G401 (cell line): ENCODE results near the gene MROH9. TPM values are rescaled to one million over a fixed set of nuclear protein-coding genes. Genes with fewer than 3 reads are reported as not detected.
A peak's percentile ranks its signal among the peaks of the same experiment; 100 is the strongest.

ENCODE experiments used
- DNase-seq: peaks from one replicate; pipeline ENCODE4 v3.0.0-alpha.2; 2015; ENCODE audit warnings: low spot score
- in situ Hi-C: cut with HindIII; loops from 2 replicates; pipeline ENCODE4 v1.10.0; 2016; ENCODE audit warnings: low sequenced_read_pairs, mixed read lengths
- total RNA-seq: library from RNA; depleted of rRNA; stranded (reverse); fragments of >200 nt; shearing (Covaris generic); gene quantifications from 2 replicates; pipeline ENCODE4 v1.2.3, GENCODE V29; 2014

Gene MROH9
- total RNA-seq, 1 experiment from 2014 or later: not detected

DNA sequence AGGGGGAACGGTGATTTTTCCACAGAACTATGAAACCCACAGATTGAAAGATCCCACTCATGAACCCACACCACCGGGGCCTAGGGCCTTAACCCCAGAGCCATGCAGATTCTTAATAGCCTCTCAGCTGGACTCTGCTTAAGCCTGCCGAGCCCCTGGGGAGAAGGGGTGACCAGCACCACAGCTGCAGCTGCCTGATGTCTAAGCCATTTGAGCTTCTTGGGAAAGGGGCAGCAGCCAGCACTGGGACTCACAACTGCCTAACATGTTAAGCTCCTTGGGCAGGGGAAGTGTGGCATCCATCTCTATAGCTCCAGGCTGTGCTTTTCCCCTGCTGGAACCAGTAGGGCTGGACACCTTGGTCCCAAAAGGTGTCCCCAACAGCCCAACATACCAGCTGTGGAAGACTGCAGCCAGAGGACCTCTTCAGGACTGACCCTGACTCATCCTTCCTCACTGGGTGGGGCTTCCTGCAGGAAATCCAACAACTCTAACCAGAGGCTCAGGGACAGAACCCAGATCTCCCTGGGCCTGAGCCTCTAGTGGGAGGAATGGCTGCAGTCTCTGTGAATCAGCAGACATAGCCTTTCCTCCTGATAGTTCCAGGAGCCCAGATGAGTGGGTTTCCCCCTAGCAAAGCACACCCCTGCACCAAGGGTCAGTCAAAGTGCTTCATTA is 120.8 kb downstream of the MROH9 start:
- in situ Hi-C loops: no loop called here
- DNase-seq: no peak

DNA sequence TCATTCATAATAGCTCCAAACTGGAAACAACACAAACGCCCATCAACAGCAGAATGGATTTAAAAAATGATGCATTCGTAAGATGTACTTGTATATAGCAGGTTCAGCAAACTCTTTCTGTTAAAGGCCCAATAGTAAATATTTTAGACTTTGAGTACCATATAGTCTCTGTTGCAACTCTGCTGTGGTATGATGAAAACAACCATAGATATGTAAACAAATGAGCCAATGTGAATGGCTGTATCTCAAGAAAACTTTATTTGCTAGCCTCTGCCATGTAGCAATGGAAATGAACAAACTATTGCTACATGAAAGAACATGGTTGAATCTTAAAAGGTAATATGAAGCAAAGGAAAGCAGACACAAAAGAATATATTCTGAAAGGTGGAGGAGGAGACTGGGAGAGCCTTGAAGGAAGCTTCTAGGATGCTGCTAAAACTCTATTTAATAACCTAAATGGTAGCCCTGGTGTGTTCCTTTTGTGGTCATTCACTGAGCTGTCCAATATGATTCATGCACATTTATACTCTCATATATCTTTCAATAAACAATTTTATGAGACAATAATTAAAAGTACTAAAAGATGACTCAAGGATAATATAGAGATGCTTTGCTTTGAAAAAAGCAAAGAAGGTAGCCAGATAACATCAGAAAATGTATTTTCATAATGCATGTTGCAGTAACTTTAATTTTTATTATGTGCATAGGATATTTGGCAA is 126.2 kb downstream of the MROH9 start:
- in situ Hi-C loops: no loop called here
- no peak for DNase-seq

DNA sequence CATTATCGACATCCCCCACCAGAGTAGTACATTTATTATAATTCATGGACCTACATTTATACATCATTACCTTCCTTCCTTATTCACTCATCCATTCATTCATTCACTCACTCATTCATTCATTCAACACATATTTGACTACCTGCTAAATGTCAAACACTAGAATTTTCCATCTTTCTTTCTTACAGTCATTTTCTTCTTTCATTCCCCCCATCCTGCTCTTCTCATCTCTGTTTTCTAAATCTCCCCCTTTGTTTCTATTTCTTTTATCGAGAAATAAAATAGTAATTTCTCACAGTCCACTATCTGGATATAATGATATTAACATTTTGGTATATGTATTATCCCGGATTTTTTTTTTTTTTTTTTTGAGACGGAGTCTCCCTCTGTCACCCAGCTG is 127.6 kb downstream of the MROH9 start:
- no peak for DNase-seq
- in situ Hi-C loops: no loop called here

DNA sequence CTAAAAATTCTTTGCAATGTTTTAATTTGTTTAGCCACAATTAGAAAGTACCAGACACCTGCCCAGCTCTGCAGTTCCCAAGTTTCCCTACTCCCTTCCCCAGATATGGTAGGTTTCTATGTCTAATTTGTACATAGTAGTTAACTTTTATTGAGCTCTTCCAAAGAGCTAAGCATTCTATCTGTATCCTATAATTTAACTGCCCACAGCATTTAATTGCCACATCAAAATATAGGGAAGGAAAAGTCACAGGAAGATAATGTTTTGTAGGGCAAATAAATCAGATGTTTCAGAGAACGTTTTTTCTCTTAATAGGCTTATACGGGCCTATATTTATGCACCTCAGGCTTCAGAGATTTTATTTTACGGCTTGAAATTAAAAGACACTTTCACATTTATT is 139.7 kb downstream of the MROH9 start:
- no peak for DNase-seq
- in situ Hi-C loops: no loop called here

DNA sequence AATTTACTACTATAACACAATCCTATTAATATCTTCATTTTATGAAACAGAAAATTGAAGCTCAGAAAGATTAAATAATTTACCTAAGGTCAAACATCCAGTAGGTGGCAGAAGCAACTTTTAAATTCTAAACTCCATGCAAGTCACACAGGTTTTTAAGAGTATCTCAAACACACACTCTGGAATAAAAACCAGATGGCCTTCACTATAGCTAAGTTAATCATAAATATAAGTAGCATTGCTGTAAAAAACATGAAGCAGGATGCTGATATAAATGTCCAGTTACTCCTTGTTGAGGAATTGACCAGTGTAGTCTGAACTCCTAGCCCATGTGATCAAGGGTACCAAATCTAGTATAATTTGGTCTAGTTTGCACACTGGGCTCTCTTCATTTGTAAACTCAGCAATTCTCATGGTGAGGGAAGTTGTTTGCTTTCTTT is 146.0 kb downstream of the MROH9 start:
- DNase-seq: peak; percentile 16
- in situ Hi-C loops: no loop called here

DNA sequence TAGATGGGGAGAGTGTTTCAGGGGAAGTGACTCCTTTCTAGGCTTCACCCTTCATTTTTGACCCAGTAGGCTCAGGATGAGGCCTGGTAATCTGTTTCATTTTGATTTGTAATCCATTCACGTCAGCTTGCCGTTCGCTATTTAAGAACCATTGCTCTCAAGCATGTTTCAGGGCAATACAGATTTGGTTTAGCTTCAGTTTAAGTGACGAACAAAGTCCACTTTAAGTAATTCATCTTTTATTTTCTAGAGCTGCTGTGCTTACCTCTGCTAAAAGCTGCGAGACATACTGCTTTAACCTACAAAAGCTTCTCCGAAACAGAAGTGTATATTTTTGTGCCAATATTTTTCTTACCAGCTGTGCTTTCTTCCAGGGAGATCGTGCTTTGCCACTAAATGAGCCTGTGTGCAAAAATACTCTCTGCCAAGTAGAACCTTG is 146.4 kb downstream of the MROH9 start:
- in situ Hi-C loops: no loop called here
- DNase-seq: peak; percentile 19

DNA sequence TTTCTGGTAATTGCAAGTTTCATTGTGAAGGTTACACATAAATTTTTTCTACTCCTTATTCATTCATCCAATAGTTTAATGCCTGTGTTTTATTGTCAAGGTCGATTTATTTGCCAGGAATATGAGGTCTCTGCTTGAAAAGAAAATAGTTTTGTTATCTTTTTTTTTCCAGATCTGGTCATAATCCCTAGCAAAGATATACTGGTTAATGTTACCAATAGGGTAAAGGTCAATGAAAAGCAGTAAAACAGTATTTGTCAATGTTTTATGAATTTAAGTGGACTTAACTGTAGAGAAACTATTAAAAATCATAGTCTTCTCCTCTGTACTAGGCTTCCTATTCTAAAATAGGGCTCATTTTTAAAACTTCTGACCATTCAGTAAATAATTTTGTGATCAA is 147.3 kb downstream of the MROH9 start:
- DNase-seq: no peak
- in situ Hi-C loops: no loop called here

DNA sequence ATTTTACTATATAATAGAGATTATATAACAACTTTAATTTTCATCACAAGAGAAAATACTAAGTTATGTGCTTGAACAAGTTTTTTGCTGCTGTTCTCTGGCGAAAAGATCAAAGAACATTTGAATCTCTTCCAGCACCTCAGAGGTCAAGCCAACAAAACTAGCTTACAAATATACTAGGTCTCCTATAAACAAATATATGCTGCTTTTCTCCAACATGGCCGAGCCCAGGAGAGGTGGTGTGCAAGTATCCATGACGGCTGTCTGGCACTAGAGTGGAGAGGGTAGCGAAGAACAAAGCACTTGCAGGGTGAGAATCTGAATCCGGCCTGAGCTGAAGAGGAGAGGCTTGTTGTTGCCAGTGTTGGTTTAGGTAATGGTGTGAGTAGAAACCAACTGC is 147.9 kb downstream of the MROH9 start:
- DNase-seq: no peak
- in situ Hi-C loops: no loop called here

DNA sequence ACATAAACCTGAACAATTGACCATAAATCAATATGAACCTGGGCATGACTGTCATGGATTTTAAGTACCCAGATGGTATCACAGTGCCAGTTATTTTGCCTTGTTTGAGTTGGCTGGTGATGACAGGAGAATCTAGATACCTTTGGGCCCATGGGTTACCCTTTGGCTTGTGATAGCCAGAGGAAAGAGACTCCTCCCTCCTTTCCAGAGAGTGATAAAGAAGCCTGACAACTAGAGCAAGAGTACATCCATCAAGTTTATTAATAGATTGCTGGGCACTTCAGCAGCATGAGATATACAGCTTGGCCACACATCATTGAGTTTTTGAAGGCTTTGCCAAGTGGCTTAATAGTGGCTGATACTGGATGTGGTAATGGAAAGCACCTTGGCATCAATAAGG is 148.8 kb downstream of the MROH9 start:
- in situ Hi-C loops: no loop called here
- no peak for DNase-seq

DNA sequence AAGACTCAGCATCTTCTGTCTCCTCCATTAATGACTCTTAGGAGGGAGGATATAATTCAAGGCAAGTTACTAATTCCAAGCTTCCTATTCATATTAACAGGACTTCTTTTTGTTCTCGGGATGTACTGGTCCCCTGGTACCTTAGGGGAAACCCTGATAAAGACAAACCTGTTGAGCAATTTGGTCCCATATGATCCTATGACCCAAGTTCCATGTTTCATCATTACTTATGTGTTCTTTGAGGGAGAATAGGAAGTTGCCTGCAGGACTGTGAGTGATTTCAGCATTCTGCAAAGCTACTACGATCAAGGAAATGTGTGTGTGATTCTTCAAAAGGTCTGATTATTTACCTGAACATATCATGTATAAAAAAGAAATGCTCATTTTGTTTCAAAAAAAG is 149.5 kb downstream of the MROH9 start:
- DNase-seq: no peak
- in situ Hi-C loops: no loop called here

DNA sequence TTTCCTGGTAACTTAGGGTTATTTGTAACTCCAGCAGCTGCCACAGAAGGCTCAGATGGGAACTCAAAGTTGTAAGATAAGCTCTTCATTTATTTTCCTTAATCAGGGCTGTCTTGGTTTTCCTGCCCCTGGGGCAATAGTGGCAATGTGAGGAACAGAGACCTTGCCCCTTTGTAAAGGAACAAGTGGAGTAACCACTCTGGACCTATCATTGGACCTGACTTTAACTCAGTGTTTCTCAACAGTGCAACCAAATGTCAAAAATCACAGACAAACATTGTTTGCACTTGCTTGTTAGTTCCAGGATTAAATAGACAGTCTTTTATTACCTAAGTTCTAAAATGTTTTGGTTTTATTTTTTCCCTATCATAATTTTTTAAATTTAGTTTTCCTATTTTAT is 152.6 kb downstream of the MROH9 start:
- in situ Hi-C loops: no loop called here
- DNase-seq: no peak

DNA sequence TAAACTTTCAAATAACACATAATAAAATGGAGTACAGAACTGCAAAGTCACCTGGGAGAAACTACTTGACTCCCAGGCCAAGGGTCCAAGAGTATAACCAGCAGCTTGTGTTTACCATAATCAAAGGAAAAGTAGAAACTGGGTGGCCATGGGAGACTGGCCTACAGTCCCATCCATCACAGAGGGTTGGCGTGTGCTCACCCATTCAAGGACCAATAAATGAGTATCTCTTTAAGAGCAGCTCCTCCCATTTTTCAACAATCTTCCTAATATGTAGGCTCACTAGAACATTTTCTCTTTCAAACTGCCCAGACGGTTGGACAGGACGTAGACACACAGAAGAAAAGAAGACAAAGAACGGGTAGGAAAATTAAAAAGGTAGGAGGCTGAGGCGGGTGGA is 155.3 kb downstream of the MROH9 start, which contains the start of gene FMO3:
Gene FMO3, plus strand, starts transcription at position 302 of the 400 bp plus-strand sequence. CDS start 1,754 bp downstream, outside the sequence.
- in situ Hi-C loops: no loop called here
- DNase-seq: no peak

DNA sequence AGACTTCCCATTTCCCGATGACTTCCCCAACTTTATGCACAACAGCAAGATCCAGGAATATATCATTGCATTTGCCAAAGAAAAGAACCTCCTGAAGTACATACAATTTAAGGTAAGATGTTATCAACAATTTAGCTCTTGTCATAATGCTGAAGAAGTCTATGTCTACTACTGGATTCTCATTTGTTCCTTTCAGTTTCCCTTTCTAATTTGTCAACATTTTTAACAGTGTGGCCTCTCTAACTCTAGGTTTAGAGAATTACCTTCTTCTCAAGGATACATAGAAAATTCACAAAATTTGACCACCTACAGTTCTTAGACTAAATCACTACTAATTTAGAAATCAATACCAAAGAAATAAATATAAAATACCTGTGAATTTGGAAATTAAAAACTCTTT is 168.5 kb downstream of the MROH9 start:
- in situ Hi-C loops: no loop called here
- no peak for DNase-seq

DNA sequence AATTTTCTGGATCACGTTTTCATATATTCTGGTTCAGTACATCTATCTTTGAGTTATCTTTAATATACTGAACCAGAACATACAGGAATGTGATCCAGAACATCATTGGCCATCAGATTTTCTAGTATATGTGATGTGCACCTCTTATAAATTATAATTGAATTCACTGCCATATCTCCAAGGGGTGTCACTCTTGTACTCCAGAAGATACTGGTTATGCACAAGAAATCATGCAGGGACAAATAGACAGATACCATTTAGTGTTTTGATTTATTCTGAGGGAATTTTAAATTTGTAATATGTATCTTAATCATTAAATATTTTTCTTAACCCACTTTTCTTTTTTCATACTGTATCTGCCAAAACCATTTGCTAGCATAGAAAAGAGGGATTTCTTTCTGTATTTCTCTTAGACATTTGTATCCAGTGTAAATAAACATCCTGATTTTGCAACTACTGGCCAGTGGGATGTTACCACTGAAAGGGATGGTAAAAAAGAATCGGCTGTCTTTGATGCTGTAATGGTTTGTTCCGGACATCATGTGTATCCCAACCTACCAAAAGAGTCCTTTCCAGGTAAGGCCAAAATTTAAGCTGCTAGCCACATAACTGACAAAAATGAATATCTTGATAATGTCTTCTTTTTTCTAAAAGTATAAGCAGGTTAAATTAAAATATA is 172.1 kb downstream of the MROH9 start:
- DNase-seq: no peak
- in situ Hi-C loops: no loop called here

DNA sequence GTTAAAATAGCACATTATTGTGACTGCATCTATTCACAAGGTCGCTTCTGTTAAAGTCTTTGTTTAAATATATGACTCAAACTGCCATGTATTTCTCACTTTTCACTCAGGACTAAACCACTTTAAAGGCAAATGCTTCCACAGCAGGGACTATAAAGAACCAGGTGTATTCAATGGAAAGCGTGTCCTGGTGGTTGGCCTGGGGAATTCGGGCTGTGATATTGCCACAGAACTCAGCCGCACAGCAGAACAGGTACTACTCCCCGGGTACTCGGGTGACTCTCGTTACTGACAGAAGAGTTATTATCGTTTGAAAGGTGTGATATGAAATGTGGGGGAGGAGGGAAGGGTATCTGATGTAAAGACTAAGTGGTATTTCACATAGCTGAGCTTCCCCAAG is 172.6 kb downstream of the MROH9 start:
- DNase-seq: no peak
- in situ Hi-C loops: no loop called here

DNA sequence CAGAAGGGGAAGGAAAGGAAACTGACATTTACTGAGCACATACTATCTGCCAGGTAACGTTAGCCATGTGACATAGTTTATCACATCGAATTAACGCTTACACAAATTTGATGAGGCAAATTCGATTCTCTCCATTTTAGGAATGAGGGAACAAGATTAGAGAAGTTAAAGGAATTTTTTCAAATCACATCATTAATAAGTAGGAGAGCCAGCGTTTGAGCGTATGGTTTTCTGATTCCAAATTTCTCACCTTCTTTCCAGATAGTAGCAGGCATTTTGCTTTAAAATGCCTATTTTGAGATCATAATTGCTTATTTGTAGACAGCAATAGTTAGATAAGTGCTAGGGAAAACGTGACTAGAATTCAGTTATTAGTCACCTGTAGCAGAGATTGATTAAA is 174.6 kb downstream of the MROH9 start:
- DNase-seq: no peak
- in situ Hi-C loops: no loop called here

DNA sequence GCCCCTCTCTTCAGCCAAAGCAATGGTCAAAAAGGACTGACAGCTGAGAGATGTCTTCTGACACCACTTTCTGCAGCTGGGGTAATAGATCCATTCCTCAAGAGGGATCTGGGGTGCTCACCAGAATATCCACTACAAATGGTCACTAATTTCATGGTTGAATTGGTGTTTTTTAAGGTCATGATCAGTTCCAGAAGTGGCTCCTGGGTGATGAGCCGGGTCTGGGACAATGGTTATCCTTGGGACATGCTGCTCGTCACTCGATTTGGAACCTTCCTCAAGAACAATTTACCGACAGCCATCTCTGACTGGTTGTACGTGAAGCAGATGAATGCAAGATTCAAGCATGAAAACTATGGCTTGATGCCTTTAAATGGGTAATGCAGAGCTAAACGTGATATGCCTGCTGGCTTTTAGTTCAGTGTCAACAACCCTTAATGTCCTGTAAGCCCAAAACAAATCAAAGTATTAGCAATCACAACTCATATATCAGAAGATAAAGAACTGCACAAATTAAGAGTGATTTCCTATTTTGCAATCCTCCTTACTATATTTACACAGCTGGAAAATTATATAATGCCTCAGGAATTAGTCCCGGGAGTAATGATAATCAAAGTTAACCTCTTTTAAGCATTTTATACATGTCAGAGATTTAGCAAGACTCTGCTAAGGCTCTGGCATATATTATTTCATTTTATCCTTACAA is 175.4 kb downstream of the MROH9 start:
- DNase-seq: no peak
- in situ Hi-C loops: no loop called here

DNA sequence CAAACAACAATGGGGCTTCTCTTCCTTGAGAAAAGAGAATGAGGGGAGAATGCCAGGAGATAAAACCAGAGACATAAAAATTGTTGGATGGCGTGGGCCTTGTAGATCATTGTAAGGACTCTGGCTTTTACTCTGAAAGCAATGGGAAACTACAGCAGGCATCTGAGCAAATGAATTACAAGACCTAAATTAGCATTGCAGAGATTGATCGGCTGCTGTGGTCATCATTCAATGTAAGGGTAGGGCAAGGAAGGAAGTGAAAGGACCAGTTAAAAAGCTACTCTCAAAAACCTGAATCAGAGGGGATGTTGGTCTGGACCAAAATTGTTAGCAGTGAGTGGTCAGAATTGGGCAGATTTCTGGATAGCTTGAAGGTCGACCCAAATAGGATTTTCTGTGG is 176.8 kb downstream of the MROH9 start:
- in situ Hi-C loops: no loop called here
- DNase-seq: no peak

DNA sequence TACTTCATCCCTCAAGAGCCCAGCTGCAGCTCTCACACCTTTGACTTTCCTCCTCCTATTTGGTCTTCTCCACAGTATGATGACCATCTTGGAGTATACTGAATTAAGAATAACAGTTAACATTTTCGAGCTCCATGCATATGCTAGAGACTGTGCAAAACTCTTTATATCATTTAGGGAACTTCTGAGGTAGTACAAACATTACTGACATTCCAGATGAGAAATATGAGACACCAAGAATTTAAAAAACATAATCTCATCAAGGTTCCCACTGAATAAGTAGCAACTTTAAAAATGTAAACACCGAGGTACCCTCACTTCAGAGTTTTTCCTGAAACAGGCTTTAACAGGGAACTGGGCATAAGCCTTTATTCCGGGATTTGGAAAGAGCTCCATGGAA is 178.0 kb downstream of the MROH9 start:
- DNase-seq: no peak
- in situ Hi-C loops: no loop called here
